BLaER1 (cell line): Measurements from ENCODE around the gene ALOX15B.
"Not testable (repeated sequence)": the region's sequence is repeated elsewhere in the genome, so short reads cannot be mapped to it uniquely, and the experiment has no call there.

Experiments used
- H3K27ac ChIP-seq: shearing (Covaris generic); formaldehyde crosslinking; 2 replicates; pipeline ENCODE4 v1.8.1; 2022
- H3K27me3 ChIP-seq: shearing (Covaris generic); formaldehyde crosslinking; 2 replicates; pipeline ENCODE4 v1.8.1; 2022
- H3K36me3 ChIP-seq: shearing (Covaris generic); formaldehyde crosslinking; 2 replicates; pipeline ENCODE4 v1.8.1; 2022
- H3K4me1 ChIP-seq: shearing (Covaris generic); formaldehyde crosslinking; 2 replicates; pipeline ENCODE4 v1.8.1; 2022
- H3K4me2 ChIP-seq: shearing (Covaris generic); formaldehyde crosslinking; 2 replicates; pipeline ENCODE4 v1.8.1; 2022
- H3K4me3 ChIP-seq: shearing (Covaris generic); formaldehyde crosslinking; 2 replicates; pipeline ENCODE4 v1.8.1; 2022
- H3K9ac ChIP-seq: shearing (Covaris generic); formaldehyde crosslinking; 2 replicates; pipeline ENCODE4 v1.8.1; 2022
- H3K9me3 ChIP-seq: shearing (Covaris generic); formaldehyde crosslinking; 2 replicates; pipeline ENCODE4 v1.8.1; 2022
- H4K20me1 ChIP-seq: shearing (Covaris generic); formaldehyde crosslinking; 2 replicates; pipeline ENCODE4 v1.8.1; 2022
- Cebpa-rat ChIP-seq: shearing (Covaris generic); IDR thresholded peaks from 2 replicates; pipeline ENCODE4 v1.8.1; 2022

Gene ALOX15B

GRCh38 chr17:8019665-8020650 lies 18.9 kb upstream of the ALOX15B start:
- no peak overlapping the region for H3K4me3 ChIP-seq
- no peaks in the 10 kb centered on the region for H3K9me3 ChIP-seq
- no peak overlapping the region for H3K27ac ChIP-seq
- no peaks in the 10 kb centered on the region for H3K36me3 ChIP-seq
- peaks cover 13% of the 10 kb centered on the region; the same call in 1 of the 2 replicates for H3K4me1 ChIP-seq
- peaks cover 48% of the 10 kb centered on the region for H3K27me3 ChIP-seq
- no peak for TF ChIP-seq Cebpa-rat
- H3K9ac ChIP-seq: no peak overlapping the region
- H3K4me2 ChIP-seq: no peak overlapping the region
- peaks cover 5% of the 10 kb centered on the region; the same call in 1 of the 2 replicates for H4K20me1 ChIP-seq

GRCh38 chr17:8020776-8021564 lies 17.9 kb upstream of the ALOX15B start:
- no peak for TF ChIP-seq Cebpa-rat
- Histone ChIP-seq H3K27ac (no peak overlapping the region), H3K9me3 (no peaks in the 10 kb centered on the region), H3K9ac (no peak overlapping the region), H3K4me3 (no peak overlapping the region), H3K4me2 (no peak overlapping the region), H3K36me3 (no peaks in the 10 kb centered on the region), H4K20me1 (no peaks in the 10 kb centered on the region), H3K27me3 (peaks cover 38% of the 10 kb centered on the region), H3K4me1 (peaks cover 13% of the 10 kb centered on the region; the same call in 1 of the 2 replicates)

DNA sequence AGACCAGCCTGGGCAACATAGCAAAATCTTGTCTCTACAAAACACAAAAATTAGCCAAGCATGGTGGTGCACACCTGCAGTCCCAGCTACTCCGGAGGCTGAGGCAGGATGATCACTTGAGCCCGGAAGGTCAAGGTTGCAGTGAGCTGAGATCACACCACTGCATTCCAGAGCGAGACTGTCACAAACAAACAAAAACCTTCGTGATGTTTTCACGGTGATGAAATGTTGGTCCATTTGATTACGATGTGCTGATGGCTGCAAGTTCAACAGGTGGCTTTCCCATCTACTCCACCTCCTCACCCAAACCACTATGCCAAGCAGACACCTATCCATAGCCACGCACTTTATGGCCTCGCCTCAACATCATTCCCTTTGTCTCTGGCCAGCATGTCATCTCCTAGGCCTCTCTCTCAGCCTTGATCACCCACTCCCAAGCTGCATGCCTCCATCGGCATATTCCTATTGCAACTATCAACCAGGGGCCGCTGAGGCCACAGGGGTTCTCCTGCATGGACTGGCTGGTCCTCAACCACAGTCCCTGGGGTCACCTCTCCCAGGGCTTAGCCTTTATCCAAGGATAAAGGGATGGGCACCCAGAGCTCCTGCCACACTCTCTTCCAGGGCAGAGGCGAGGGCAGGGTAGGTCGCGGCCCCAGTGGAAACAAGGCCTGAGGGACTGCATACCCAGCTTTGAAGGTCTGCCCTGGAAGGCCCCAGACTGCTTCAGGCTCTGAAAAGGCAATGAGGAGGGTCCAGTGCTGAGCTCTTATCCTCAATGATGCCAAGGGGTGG lies 17.1 kb upstream of the ALOX15B start:
- Histone ChIP-seq H3K4me2 (no peak overlapping the region), H3K9me3 (no peaks in the 10 kb centered on the region), H3K4me3 (no peak overlapping the region)

DNA sequence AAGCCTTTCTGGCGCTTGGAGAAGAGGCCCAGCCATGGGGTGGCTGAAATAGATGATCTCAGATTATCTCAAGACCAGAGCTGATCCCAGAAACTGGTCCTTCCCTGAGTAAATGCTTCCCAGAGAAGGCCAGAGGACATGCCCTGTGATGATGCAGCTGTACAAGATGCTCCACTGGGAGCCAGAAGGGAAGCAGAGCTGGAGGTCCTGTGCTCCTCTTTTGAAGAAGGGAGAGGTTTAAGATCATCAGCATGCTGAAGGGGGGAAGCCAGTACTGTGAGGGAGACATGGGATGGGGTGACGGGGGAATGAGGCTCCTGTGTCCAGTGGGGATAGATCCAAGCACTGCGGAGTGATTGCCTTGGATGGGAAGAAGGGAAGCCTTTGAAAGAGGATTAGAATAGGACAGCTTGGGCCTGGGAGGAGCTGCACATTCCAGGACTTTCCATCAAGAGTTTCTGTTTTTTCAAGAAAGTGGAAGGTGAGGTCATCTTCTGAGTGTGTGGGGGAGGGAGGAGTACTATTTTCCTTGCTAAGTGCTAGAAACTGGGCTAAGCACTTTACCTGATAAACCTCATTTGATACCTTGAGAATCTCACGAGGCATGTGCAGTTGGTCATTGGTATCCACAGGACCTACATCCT lies 16.4 kb upstream of the ALOX15B start:
- TF ChIP-seq Cebpa-rat: no peak
- Histone ChIP-seq H3K9me3 (no peaks in the 10 kb centered on the region), H3K27ac (no peak overlapping the region), H3K36me3 (no peaks in the 10 kb centered on the region), H3K4me2 (no peak overlapping the region), H3K4me1 (no peaks in the 10 kb centered on the region), H4K20me1 (no peaks in the 10 kb centered on the region), H3K27me3 (peaks cover 23% of the 10 kb centered on the region), H3K4me3 (no peak overlapping the region), H3K9ac (no peak overlapping the region)

More for the DNA sequence above, 17.1 kb upstream of the ALOX15B start:
- peaks cover 5% of the 10 kb centered on the region; the same call in 1 of the 2 replicates for H3K4me1 ChIP-seq
- no peak for TF ChIP-seq Cebpa-rat
- H3K27ac ChIP-seq: no peak overlapping the region
- H3K36me3 ChIP-seq: no peaks in the 10 kb centered on the region
- peaks cover 30% of the 10 kb centered on the region for H3K27me3 ChIP-seq
- H4K20me1 ChIP-seq: no peaks in the 10 kb centered on the region
- no peak overlapping the region for H3K9ac ChIP-seq

- H3K36me3 ChIP-seq, H3K4me1 ChIP-seq: not testable (repeated sequence)
Observed at GRCh38 chr17:8024161-8024560, 14.7 kb upstream of the ALOX15B start.

DNA sequence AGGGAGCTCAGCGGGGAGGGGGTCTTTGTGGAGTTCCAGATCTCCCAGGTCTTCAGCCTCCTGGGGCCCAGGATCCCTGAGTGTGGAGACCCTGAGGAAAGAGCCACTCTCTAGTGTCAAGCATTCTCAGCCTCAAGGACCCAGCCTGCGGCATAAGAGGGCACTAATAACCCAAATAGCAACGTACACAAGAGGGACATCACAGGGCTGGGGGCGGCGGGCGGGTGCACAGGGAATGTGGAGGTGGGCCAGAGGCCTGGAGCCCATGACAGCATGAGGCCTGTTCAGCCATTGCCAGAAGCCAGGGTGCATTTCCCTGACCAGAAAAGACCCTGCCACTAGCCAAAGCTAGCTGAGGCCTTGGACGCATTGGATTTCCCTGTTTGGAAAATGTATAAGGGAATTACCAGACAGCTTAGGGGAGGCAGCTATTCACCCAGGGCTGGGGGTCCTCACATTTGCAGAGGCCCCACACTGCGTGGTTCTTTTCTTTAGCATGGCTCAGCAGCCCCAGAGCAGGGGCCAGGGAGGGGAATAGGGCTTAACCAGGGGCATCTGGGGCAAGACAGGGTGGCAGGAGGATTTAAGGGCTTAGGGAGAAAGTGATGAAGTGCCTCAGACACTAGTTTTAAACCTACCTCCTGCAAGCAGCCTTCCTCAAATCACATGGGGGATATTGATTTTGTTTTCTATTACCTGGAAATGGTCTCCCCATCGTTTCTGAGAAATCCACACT lies 13.5 kb upstream of the ALOX15B start:
- Histone ChIP-seq H4K20me1 (no peaks in the 10 kb centered on the region), H3K4me3 (no peak overlapping the region)

More at GRCh38 chr17:8024161-8024560, 14.7 kb upstream of the ALOX15B start:
- H3K27me3 ChIP-seq, H3K9ac ChIP-seq, H3K4me2 ChIP-seq, H3K4me3 ChIP-seq, H4K20me1 ChIP-seq, H3K9me3 ChIP-seq, H3K27ac ChIP-seq: not testable (repeated sequence)

GRCh38 chr17:8029121-8029520 lies 9.7 kb upstream of the ALOX15B start:
- H3K4me2 ChIP-seq: no peak overlapping the region
- H3K9me3 ChIP-seq: no peaks in the 10 kb centered on the region
- H3K4me3 ChIP-seq: no peak overlapping the region
- no peaks in the 10 kb centered on the region for H3K36me3 ChIP-seq
- no peak overlapping the region for H3K27ac ChIP-seq
- H4K20me1 ChIP-seq: no peaks in the 10 kb centered on the region
- no peak for TF ChIP-seq Cebpa-rat
- H3K4me1 ChIP-seq: no peaks in the 10 kb centered on the region
- H3K27me3 ChIP-seq: no peaks in the 10 kb centered on the region
- H3K9ac ChIP-seq: no peak overlapping the region

More for the DNA sequence above, 13.5 kb upstream of the ALOX15B start:
- Histone ChIP-seq H3K27me3 (no peaks in the 10 kb centered on the region), H3K4me1 (no peaks in the 10 kb centered on the region), H3K9ac (no peak overlapping the region), H3K36me3 (no peaks in the 10 kb centered on the region), H3K27ac (no peak overlapping the region), H3K4me2 (no peak overlapping the region), H3K9me3 (no peaks in the 10 kb centered on the region)
- no peak for TF ChIP-seq Cebpa-rat

DNA sequence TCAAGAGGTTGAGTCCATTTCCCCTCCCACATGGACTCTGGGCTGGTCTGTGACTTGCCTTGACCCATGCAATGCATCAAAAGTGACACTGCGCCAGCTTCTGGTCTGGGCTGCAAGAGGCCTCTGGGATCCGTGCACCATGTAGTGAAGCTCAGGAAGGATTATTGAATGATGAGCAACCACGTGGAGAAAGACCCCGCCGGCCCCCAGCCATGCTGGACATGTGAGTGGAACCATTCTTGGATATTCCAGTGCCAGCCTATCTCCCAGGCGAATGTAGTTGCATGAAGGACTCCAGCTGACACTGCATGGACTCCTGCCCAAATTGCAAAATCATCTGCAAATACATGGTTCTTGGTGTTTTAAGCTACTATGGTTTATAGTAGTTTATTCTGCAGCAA lies 7.6 kb upstream of the ALOX15B start:
- TF ChIP-seq Cebpa-rat: no peak
- Histone ChIP-seq H3K4me1 (no peaks in the 10 kb centered on the region), H3K27ac (no peak overlapping the region), H3K27me3 (no peaks in the 10 kb centered on the region), H3K4me3 (no peak overlapping the region), H3K36me3 (no peaks in the 10 kb centered on the region), H3K9me3 (no peaks in the 10 kb centered on the region), H3K9ac (no peak overlapping the region), H4K20me1 (no peaks in the 10 kb centered on the region), H3K4me2 (no peak overlapping the region)
